Activated CD4-positive, alpha-beta T cell treated with anti-CD3 and anti-CD28 coated beads, Interleukin-2, amount 50 U/mL, for 24 hours (primary cell): ENCODE data around the gene PEX7.
"Not testable (repeated sequence)": the region's sequence is repeated elsewhere in the genome, so short reads cannot be mapped to it uniquely, and the experiment has no call there.

Experiments used
- DNase-seq, 2 donors: peaks; one replicate each; pipeline ENCODE4 v3.0.0-alpha.2; 2020; ENCODE audit warnings: low read depth in 1 of 2, low spot score in 1 of 2

PEX7 gene

GRCh38 chr6:136893187-136893586 lies 70.8 kb downstream of the PEX7 start:
- no peak for DNase-seq

GRCh38 chr6:136895901-136896300 lies 73.5 kb downstream of the PEX7 start:
- DNase-seq, result no peak

- DNase-seq, result no peak
Observed at GRCh38 chr6:136897071-136897470, 74.7 kb downstream of the PEX7 start.

GRCh38 chr6:136901212-136901784 lies 78.9 kb downstream of the PEX7 start:
- no peak for DNase-seq

- DNase-seq, result not testable (repeated sequence)
Observed at GRCh38 chr6:136904477-136904876, 82.1 kb downstream of the PEX7 start.

- no peak for DNase-seq
Observed at GRCh38 chr6:136914947-136915346, 92.6 kb downstream of the PEX7 start.

- no peak for DNase-seq
Observed at GRCh38 chr6:136918706-136919105, 96.3 kb downstream of the PEX7 start.

GRCh38 chr6:136920216-136920615 lies 97.8 kb downstream of the PEX7 start:
- DNase-seq, result no peak

GRCh38 chr6:136920671-136921380 lies 98.4 kb downstream of the PEX7 start:
- DNase-seq, result peak in 1 of 2 donors; percentile 1

- no peak for DNase-seq
Observed at GRCh38 chr6:136921381-136921935, 99.1 kb downstream of the PEX7 start.

GRCh38 chr6:136921936-136922684 lies 99.7 kb downstream of the PEX7 start, which contains the start of gene SLC35D3:
SLC35D3 (plus strand) TSS chr6:136922301; CDS start chr6:136922429, 128 bp downstream.
- peak in 1 of 2 donors; percentile 4 for DNase-seq

- DNase-seq, result peak in 1 of 2 donors; percentile 3
Observed at GRCh38 chr6:136922685-136923006, 100.3 kb downstream of the PEX7 start.

GRCh38 chr6:136923116-136923953 lies 100.9 kb downstream of the PEX7 start:
- no peak for DNase-seq

- no peak for DNase-seq
Observed at GRCh38 chr6:136923954-136924673, 101.7 kb downstream of the PEX7 start.

GRCh38 chr6:136926383-136926782 lies 104.0 kb downstream of the PEX7 start:
- no peak for DNase-seq

- DNase-seq, result no peak
Observed at GRCh38 chr6:136927292-136927691, 104.9 kb downstream of the PEX7 start.

GRCh38 chr6:136930528-136930927 lies 108.1 kb downstream of the PEX7 start:
- no peak for DNase-seq

GRCh38 chr6:136932599-136932998 lies 110.2 kb downstream of the PEX7 start:
- DNase-seq, result no peak

GRCh38 chr6:136945072-136945471 lies 122.7 kb downstream of the PEX7 start:
- DNase-seq, result no peak

- DNase-seq, result no peak
Observed at GRCh38 chr6:136945711-136946121, 123.3 kb downstream of the PEX7 start.
